Activated T-helper 1 cell treated with anti-CD3 and anti-CD28 coated beads, Interleukin-12 subunit alpha, Interleukin-12 subunit beta, Interleukin-2, Interleukin-4 antibody, amounts not matched to agents 30 ng/mL and 10 ng/mL and 1 ng/mL, durations not matched to agents 14 hours and 24 hours and 36 hours (primary cell): ENCODE data around the gene UBR4. TPM values are rescaled to one million over a fixed set of nuclear protein-coding genes. Genes with fewer than 3 reads are reported as not detected.
A peak's percentile ranks its signal among the peaks of the same experiment; 100 is the strongest.

ENCODE experiments used
- DNase-seq: peaks from one replicate; pipeline ENCODE4 v3.0.0; 2021; ENCODE audit warnings: low spot score
- H3K27ac Mint-ChIP-seq: one replicate; pipeline ENCODE4 v1.8.0; 2021; ENCODE audit warnings: mild to moderate bottlenecking, mixed read lengths
- H3K27me3 Mint-ChIP-seq: one replicate; pipeline ENCODE4 v1.8.0; 2022; ENCODE audit warnings: mild to moderate bottlenecking, moderate library complexity, mixed read lengths; ENCODE audit not compliant: insufficient read depth
- H3K36me3 Mint-ChIP-seq: one replicate; pipeline ENCODE4 v1.8.0; 2021; ENCODE audit warnings: low read depth, mixed read lengths
- H3K4me1 Mint-ChIP-seq: one replicate; pipeline ENCODE4 v1.8.0; 2021; ENCODE audit warnings: low read depth, mixed read lengths
- H3K4me3 Mint-ChIP-seq: one replicate; pipeline ENCODE4 v1.8.0; 2021; ENCODE audit warnings: mild to moderate bottlenecking, moderate library complexity, mixed read lengths
- H3K9me3 Mint-ChIP-seq: one replicate; pipeline ENCODE4 v1.8.0; 2021; ENCODE audit warnings: mixed read lengths
- intact Hi-C: fragments of 100-400 bp; cut with micrococcal nuclease; formaldehyde crosslinking; loops from one replicate; pipeline ENCODE4 v1.15.1; 2024
- total RNA-seq: library from RNA; stranded (reverse); gene quantifications from 2 replicates; pipeline ENCODE4 v1.2.3, GENCODE V29; 2022

Gene UBR4
- total RNA-seq, 1 donor from 2014 or later, result 155 TPM

DNA sequence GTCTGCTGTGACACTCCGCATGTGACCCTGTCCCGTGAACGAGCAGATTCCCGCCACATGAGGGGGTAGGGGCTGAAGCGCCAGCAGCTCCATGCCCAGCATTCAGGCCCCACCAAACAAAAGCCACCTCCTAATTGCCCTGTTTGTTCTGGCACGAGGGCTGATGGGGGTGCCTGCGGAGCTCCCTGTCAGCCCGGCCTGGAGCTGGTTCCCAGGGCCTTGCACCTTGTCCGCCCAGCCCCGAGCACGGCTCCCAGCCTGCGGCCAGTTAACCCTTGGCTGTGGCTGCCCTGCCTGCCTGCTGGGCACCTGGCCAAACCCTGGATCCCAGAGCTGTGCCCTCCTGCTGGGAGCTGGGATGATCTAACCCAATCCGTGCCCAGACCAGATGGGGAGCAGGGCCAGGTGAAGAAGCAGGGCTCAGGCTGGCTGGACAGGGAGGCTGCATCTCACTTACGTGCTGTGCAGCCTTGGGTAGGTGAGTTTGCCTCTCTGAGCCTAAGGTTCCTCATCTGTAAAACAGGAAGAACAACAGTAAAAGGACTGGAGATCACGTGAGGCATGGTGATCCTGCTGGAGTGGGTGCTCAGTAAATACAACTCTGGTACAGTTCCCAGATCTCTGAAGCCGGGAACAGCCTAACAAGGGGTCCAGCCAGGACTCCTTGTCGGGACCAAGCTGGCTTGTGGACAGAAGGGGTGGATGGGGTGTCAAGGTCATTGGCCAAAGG is 142.7 kb downstream of the UBR4 start:
- no peaks in the 10 kb centered on the region for H3K9me3 Mint-ChIP-seq
- DNase-seq, result no peak
- H3K27me3 Mint-ChIP-seq, result peaks cover 4% of the 10 kb centered on the region
- no peak overlapping the region for H3K4me3 Mint-ChIP-seq
- intact Hi-C loops, result no loop called here
- peaks cover 2% of the 10 kb centered on the region for H3K36me3 Mint-ChIP-seq
- H3K4me1 Mint-ChIP-seq, result no peaks in the 10 kb centered on the region
- no peak overlapping the region for H3K27ac Mint-ChIP-seq

DNA sequence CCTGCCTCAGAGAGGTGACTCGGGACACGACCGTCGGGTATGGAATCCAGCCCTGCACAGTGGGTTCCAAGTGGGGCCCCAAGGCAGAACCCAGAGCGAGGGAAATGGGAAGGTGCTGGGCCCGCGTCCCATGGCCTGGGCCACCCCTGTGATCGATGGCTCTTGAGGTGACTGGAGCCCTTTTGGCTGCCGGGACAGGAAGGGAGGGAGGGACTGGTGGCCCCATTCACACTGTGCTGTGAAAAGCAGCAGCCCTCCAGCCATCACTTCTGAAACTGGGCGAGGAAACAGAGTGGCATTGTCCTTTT is 143.2 kb downstream of the UBR4 start:
- H3K27ac Mint-ChIP-seq, result peak overlapping the region; percentile 34
- H3K36me3 Mint-ChIP-seq, result peaks cover 2% of the 10 kb centered on the region
- intact Hi-C loops, result no loop called here
- no peak overlapping the region for H3K4me3 Mint-ChIP-seq
- peaks cover 4% of the 10 kb centered on the region for H3K27me3 Mint-ChIP-seq
- DNase-seq, result no peak
- no peaks in the 10 kb centered on the region for H3K4me1 Mint-ChIP-seq
- no peaks in the 10 kb centered on the region for H3K9me3 Mint-ChIP-seq

DNA sequence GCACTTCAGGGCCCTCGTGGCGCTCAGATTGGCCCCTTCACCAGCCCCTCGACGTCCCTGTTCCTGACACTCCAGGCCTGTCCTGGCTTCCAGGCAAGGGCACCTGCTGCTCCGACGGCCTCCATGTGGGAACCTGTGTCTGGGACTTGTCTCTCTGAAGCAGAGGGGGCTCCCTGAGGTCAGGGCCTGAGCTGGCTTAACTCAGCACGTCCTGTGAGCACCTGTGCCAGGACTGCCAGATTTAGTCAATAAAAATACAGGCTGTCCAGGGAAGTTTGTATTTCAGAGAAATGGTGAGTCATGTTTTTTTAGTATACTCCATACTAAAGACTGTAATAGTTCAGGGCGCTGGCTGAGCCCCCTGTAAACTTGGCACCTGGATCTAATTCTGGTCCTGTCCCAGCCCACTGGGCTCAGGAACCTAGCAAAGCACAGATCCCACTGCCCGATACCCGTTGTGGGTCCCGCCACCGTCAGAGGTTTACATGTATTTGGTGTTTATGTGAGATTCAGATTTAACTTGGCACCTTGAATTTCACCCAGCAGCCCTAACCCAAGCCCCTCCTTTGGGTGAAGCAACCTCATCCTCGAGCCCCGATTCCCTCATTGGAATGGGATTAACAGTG is 143.7 kb downstream of the UBR4 start:
- Mint-ChIP-seq H3K27ac (peak overlapping the region; percentile 34), H3K4me1 (no peaks in the 10 kb centered on the region), H3K36me3 (peaks cover 1% of the 10 kb centered on the region), H3K9me3 (peaks cover 2% of the 10 kb centered on the region), H3K27me3 (peaks cover 5% of the 10 kb centered on the region), H3K4me3 (no peak overlapping the region)
- DNase-seq, result no peak
- intact Hi-C loops, result no loop called here

DNA sequence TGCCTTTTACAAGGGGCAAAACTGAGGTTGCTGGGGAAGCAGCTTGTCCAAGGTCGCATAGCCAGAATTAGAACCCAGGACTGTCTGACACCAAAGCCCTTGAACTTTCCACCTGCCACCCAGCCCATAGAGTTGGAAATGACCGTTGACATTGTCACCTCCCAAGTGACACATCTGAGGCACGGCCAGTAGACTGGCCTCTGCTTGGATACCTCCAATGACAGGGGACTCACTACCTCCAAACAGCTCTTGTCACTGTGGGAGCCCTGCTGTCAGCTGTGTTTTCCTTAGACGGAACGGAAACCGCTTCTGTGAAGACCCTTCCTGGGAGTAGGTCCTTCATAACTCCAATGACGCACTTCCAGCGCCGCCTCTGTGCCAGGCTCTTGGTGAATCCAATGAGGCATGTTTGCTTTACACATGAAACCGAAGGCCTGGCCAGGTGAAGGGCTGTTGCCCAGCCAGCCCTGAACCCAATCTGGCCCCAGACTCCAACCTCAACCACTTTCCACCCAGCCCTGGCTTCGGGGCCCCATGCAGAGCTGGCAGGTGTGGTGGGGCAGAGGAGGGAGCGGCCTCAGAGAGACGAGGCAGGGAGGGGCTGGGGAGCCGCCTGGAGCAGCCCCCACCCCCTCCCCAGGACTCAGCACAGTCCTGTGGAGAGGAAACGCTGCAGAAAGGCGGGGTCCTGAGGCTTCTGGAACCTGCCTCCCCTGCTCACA is 144.4 kb downstream of the UBR4 start:
- Mint-ChIP-seq H3K27ac (no peak overlapping the region), H3K36me3 (peaks cover 3% of the 10 kb centered on the region), H3K4me1 (no peaks in the 10 kb centered on the region), H3K27me3 (peaks cover 2% of the 10 kb centered on the region), H3K4me3 (no peak overlapping the region), H3K9me3 (peaks cover 8% of the 10 kb centered on the region)
- intact Hi-C loops, result no loop called here
- no peak for DNase-seq

DNA sequence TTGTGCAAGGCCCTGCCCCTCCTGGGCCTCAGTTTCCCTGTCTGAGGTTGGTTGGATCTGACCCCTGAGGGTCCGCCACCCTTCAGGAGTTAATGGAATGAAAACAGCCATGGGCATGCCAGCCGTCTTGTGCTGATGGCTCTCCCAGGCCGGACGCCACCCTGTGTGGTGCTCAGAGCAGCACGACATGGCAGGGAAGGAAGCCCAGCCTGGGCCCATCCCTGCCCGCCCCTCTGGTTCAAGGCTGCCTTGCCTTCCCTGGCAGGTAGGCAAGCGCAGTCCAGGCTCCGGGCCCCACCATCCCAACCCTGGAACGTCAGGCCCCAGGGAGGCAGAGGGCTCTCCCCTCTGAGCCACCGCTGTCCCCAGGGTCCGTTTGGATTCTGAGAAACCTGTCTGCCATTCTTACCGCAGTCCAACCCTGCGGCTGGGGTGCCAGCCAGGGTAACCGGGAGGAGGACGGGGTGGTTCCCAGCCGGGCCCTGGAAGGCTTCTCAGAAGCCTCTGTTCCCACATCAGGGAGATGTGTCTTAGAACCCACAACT is 145.1 kb downstream of the UBR4 start:
- peaks cover 8% of the 10 kb centered on the region for H3K9me3 Mint-ChIP-seq
- peaks cover 2% of the 10 kb centered on the region for H3K27me3 Mint-ChIP-seq
- no peak overlapping the region for H3K27ac Mint-ChIP-seq
- H3K36me3 Mint-ChIP-seq, result peaks cover 3% of the 10 kb centered on the region
- H3K4me3 Mint-ChIP-seq, result no peak overlapping the region
- intact Hi-C loops, result no loop called here
- no peak for DNase-seq
- H3K4me1 Mint-ChIP-seq, result no peaks in the 10 kb centered on the region

DNA sequence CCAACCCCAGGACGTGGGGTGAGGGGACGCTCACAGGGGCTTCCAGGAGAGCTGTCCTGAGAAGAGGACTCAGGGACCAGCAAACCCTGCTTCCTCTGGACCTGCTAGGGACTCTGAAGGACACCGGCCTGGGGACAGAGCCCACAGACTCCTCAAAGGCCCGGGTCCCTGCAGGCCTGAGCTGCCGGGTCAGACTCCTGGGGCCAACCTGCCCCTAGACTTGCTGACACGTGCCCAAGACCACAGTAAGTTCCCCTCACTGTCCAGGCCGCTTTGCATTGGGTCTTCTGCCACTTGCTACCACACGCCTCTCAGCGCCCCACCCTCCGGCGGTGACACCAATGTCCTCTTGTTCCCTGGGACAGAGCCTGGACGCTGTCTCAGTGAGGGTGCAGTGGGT is 146.9 kb downstream of the UBR4 start:
- H3K36me3 Mint-ChIP-seq, result peaks cover 3% of the 10 kb centered on the region
- DNase-seq, result no peak
- H3K4me3 Mint-ChIP-seq, result no peak overlapping the region
- H3K27me3 Mint-ChIP-seq, result peaks cover 5% of the 10 kb centered on the region
- peaks cover 8% of the 10 kb centered on the region for H3K9me3 Mint-ChIP-seq
- intact Hi-C loops, result no loop called here
- H3K27ac Mint-ChIP-seq, result no peak overlapping the region
- no peaks in the 10 kb centered on the region for H3K4me1 Mint-ChIP-seq

DNA sequence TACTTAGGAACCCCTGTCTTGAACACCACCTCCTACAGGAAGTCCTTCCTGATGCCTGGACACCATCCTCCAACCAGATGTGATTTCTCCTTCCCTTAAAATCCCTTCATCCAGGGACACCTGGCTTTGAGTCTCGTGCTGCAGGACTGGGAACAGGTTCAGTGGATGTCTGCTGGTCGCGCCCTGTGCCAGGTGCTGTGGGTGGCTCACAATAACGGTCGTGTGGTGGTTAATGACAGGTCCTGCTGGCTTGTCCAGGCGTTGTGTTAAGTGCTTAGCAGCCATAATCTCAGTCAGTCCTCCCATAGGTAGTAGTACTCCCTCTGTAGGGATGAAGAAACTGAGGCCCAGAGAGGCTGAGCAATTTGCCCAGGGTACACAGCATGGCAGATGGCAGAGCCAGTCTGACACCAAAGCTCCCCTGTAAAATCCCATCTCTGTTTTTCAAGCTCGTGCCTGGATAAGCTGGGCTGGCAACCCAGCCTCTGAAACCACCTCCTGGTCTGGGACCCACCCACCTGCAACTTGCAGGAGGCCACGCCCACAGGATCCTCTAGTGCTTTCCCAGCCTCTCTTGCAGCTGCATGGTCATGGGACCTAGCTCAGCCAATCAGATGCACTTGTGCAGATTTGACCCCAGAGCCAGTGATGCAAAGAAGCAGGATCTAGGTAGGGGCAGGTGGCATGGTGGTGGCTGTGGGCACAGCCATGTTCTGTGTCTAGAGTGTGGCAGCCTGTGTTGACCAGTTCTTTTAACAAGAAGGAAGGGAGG is 147.6 kb downstream of the UBR4 start:
- Mint-ChIP-seq H3K9me3 (peaks cover 8% of the 10 kb centered on the region), H3K4me1 (no peaks in the 10 kb centered on the region), H3K4me3 (no peak overlapping the region), H3K36me3 (peaks cover 3% of the 10 kb centered on the region), H3K27ac (no peak overlapping the region), H3K27me3 (peaks cover 5% of the 10 kb centered on the region)
- DNase-seq, result peak; percentile 11
- intact Hi-C loops, result no loop called here

DNA sequence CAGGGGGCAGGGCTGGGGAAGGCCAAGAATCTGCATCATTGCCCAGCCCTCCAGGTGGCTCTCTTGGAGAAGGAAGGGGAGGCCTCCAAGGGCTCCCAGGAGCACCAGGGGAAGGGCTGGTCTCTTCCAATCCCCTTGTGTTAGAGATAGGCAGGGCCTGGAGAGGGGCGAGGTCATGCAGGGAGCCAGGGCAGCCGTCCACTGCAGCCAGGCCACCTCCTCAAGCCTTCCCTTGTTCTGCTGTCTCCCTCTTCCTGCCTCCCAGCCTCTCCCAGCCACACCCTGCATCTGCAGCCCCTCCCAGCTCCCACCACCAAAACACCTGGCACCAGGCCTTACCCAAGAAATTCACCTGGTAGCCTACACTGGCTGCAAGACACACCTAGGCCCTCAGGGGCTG is 148.3 kb downstream of the UBR4 start:
- peaks cover 8% of the 10 kb centered on the region for H3K9me3 Mint-ChIP-seq
- H3K27me3 Mint-ChIP-seq, result peaks cover 7% of the 10 kb centered on the region
- H3K4me3 Mint-ChIP-seq, result no peak overlapping the region
- H3K4me1 Mint-ChIP-seq, result no peaks in the 10 kb centered on the region
- no peak for DNase-seq
- peaks cover 3% of the 10 kb centered on the region for H3K36me3 Mint-ChIP-seq
- H3K27ac Mint-ChIP-seq, result no peak overlapping the region
- intact Hi-C loops, result no loop called here

DNA sequence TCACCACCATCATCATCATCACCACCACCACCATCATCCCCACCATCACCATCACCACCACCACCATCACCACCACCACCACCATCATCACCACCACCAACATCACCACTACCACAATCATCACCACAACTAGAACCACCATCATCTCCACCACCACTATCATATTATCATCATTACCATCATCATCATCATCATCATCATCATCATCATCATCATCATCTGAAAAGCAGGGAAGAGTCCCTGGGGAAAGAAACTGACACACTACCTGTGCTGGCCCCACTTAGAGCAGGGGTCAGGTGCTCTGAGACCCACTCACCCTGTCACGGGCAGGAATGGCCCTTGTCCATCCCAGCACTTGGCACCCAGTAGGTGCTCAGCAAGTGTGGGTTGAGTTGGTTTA is 148.7 kb downstream of the UBR4 start:
- peaks cover 3% of the 10 kb centered on the region for H3K36me3 Mint-ChIP-seq
- H3K9me3 Mint-ChIP-seq, result peaks cover 8% of the 10 kb centered on the region
- H3K4me3 Mint-ChIP-seq, result peak overlapping the region; percentile 21
- intact Hi-C loops, result no loop called here
- H3K4me1 Mint-ChIP-seq, result no peaks in the 10 kb centered on the region
- H3K27ac Mint-ChIP-seq, result peak overlapping the region; percentile 73
- DNase-seq, result no peak
- peaks cover 12% of the 10 kb centered on the region for H3K27me3 Mint-ChIP-seq

DNA sequence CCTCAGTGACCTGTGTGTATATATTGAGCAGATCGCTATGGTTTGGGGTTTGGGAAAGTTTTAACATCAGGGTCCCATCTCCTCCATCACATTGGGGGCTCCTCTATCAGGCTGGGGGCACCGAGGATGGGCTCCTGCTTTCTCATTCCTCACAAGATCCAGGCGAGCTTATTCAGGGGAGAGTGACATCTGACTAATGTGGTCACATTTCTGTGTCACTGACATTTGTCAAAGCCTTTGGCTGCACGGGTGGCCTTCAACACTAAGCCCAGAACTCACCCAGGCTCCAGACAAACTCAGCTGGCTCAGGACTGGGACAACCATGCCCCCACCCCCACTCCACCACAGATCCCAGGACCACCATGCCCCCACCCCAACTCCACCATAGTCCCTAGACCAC is 150.3 kb downstream of the UBR4 start:
- Mint-ChIP-seq H3K4me1 (peaks cover 6% of the 10 kb centered on the region), H3K27ac (no peak overlapping the region), H3K9me3 (peaks cover 8% of the 10 kb centered on the region), H3K27me3 (peaks cover 24% of the 10 kb centered on the region), H3K4me3 (no peak overlapping the region), H3K36me3 (peaks cover 3% of the 10 kb centered on the region)
- DNase-seq, result no peak
- intact Hi-C loops, result no loop called here

DNA sequence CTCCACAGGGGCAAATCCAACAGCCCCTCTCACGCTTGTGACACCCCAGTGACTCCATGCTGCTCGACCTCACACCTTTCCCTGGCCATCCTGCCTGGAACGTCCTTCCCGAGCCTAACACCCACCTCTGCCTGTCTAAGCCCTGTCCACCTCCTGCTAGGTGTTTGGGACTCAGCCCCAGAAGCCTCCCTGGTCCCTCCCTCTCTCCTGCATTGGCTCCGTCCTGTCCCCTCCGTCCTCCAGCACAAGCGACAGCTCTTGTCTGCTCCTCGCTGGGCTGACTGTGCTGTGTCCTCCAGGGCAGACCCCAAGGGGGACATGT is 151.6 kb downstream of the UBR4 start:
- Mint-ChIP-seq H3K4me1 (peaks cover 6% of the 10 kb centered on the region), H3K36me3 (peaks cover 3% of the 10 kb centered on the region), H3K27me3 (peaks cover 31% of the 10 kb centered on the region), H3K9me3 (peaks cover 8% of the 10 kb centered on the region), H3K27ac (no peak overlapping the region), H3K4me3 (no peak overlapping the region)
- DNase-seq, result no peak
- intact Hi-C loops, result no loop called here

DNA sequence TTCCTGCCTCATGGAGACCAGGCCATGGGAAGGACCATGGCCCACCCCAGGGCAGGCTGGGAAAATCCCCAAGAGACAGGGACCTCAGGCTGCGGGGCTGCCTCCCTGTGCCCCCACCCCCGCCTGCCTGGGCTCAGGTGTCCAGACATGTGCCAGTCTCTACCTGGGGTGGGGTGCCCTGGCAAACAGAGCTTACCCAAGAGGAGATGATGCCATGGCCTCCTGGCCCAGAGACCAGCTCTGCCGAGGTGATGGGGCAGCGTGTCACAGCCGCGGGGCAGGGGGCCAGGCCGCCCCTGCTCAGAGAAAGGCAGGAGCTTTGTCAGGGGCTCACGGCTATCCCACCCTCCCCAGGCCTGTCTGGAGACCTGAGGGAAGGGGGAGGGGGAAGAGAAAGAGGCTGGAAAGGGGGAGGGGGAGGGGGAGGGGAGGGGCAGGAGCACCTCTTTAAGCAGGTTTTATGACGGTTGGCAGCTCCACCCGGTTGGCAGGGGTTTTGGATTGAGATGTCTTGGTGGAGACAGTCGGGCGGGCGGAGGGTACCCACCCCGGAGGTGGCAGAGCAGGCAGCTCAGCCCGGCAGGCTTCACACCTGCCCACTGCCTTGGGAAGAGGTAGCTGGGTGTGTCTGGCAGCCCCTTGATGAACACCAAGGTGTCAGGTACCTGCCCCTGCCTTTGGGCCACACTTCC is 152.1 kb downstream of the UBR4 start:
- peaks cover 3% of the 10 kb centered on the region for H3K36me3 Mint-ChIP-seq
- peaks cover 6% of the 10 kb centered on the region for H3K4me1 Mint-ChIP-seq
- H3K9me3 Mint-ChIP-seq, result peaks cover 8% of the 10 kb centered on the region
- no peak for DNase-seq
- intact Hi-C loops, result no loop called here
- peaks cover 32% of the 10 kb centered on the region for H3K27me3 Mint-ChIP-seq
- no peak overlapping the region for H3K4me3 Mint-ChIP-seq
- no peak overlapping the region for H3K27ac Mint-ChIP-seq
